ENCODE results near the gene HOXA9.

DNA sequence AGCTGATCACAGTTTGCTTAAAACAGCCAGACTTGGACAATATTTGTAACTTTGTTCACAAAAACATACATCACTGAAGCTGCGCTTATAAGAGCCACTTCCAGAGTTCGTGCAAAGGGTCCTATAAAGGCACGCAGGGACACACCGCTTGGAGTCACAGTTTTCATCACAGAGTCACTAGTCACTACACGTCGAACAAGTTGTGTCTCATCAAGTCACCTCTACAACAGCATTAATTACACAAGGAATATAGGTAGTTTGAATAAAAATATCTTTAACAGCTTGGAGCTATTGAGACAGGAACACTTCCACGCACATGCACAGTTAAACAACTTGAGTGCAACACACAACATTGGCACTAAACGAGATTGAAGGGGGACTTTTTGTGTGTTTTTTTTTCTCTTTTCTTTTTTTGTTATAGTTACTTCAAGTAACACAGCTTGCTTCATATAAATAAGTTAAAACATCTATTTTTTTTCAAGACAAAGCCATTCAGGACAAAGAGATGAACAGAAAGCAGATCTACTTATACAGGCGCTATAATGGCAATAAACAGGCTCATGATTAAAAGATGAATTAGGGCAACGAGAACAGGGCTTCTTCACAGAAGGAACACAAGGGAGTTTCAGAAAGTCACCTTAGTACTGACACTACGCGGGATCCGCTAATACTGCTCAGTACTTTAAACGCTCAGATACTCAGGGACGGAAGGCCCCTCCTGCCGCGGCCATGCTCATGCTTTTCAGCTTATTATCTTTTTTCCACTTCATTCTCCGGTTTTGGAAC is 24.0 kb downstream of the HOXA9 start:
- TF ChIP-seq, protein P1, sequence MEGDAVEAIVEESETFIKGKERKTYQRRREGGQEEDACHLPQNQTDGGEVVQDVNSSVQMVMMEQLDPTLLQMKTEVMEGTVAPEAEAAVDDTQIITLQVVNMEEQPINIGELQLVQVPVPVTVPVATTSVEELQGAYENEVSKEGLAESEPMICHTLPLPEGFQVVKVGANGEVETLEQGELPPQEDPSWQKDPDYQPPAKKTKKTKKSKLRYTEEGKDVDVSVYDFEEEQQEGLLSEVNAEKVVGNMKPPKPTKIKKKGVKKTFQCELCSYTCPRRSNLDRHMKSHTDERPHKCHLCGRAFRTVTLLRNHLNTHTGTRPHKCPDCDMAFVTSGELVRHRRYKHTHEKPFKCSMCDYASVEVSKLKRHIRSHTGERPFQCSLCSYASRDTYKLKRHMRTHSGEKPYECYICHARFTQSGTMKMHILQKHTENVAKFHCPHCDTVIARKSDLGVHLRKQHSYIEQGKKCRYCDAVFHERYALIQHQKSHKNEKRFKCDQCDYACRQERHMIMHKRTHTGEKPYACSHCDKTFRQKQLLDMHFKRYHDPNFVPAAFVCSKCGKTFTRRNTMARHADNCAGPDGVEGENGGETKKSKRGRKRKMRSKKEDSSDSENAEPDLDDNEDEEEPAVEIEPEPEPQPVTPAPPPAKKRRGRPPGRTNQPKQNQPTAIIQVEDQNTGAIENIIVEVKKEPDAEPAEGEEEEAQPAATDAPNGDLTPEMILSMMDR (IDR thresholded peaks at IDR 0.05): no peak
- no peak for TF ChIP-seq POLR2A (IDR thresholded peaks at IDR 0.05)
